HG03558 (cell line): ENCODE data around the gene KIF13A.
"Not testable (repeated sequence)": the region's sequence is repeated elsewhere in the genome, so short reads cannot be mapped to it uniquely, and the experiment has no call there.

Experiments
- ATAC-seq: cut with Tn5 transposase; IDR thresholded peaks from one replicate; pipeline ENCODE4 v1.9.1; 2021; ENCODE audit warnings: moderate number of reproducible peaks; ENCODE audit not compliant: unreplicated experiment; ENCODE audit errors: extremely low read depth

The KIF13A gene

GRCh38 chr6:17878734-17879133 is 108.7 kb downstream of the KIF13A start:
- ATAC-seq, result no peak

- no peak for ATAC-seq
These were observed 109.5 kb downstream of the KIF13A start for GRCh38 chr6:17877895-17878440.

- no peak for ATAC-seq
These were observed 110.1 kb downstream of the KIF13A start for GRCh38 chr6:17877196-17877894.

GRCh38 chr6:17874753-17875152 is 112.7 kb downstream of the KIF13A start:
- ATAC-seq, result no peak

GRCh38 chr6:17872908-17873307 is 114.5 kb downstream of the KIF13A start:
- ATAC-seq, result no peak

GRCh38 chr6:17871836-17872235 is 115.6 kb downstream of the KIF13A start:
- no peak for ATAC-seq

GRCh38 chr6:17871189-17871519 is 116.3 kb downstream of the KIF13A start:
- no peak for ATAC-seq

- ATAC-seq, result no peak
These were observed 116.9 kb downstream of the KIF13A start for GRCh38 chr6:17870300-17871188.

GRCh38 chr6:17869753-17870050 is 117.7 kb downstream of the KIF13A start:
- ATAC-seq, result no peak

- no peak for ATAC-seq
These were observed 118.3 kb downstream of the KIF13A start for GRCh38 chr6:17869010-17869752.

GRCh38 chr6:17867880-17868279 is 119.6 kb downstream of the KIF13A start:
- ATAC-seq, result no peak

- no peak for ATAC-seq
These were observed 120.5 kb downstream of the KIF13A start for GRCh38 chr6:17866876-17867444.

- ATAC-seq, result no peak
These were observed 121.4 kb downstream of the KIF13A start for GRCh38 chr6:17865798-17866725.

GRCh38 chr6:17865243-17865642 is 122.2 kb downstream of the KIF13A start:
- no peak for ATAC-seq

- no peak for ATAC-seq
These were observed 123.3 kb downstream of the KIF13A start for GRCh38 chr6:17863901-17864754.

GRCh38 chr6:17861361-17861760 is 126.1 kb downstream of the KIF13A start:
- no peak for ATAC-seq

- no peak for ATAC-seq
These were observed 127.6 kb downstream of the KIF13A start for GRCh38 chr6:17859846-17860245.

- no peak for ATAC-seq
These were observed 128.9 kb downstream of the KIF13A start for GRCh38 chr6:17858584-17858983.

- ATAC-seq, result not testable (repeated sequence)
These were observed 130.2 kb downstream of the KIF13A start for GRCh38 chr6:17857188-17857587.
